Lower leg skin (tissue), 4 donors: ENCODE measurements around the gene FRS2. TPM values are rescaled to one million over a fixed set of nuclear protein-coding genes. Genes with fewer than 3 reads are reported as not detected.

Source experiments
- DNase-seq, 2 donors: peaks; one replicate each; pipeline ENCODE4 v3.0.0-alpha.2; 2019; ENCODE audit warnings: low spot score in 2 of 2
- H3K4me3 ChIP-seq: fragments of 200-600 bp; sonication (generic); 2 replicates; pipeline ENCODE4 v1.5.1; 2017; ENCODE audit warnings: mild to moderate bottlenecking, low read depth; ENCODE audit not compliant: poor library complexity, severe bottlenecking
- CTCF ChIP-seq, 3 donors: fragments of 450-650 bp; IDR thresholded peaks; one replicate each; pipeline ENCODE4 v1.5.1; 2016; ENCODE audit warnings: antibody characterized with exemption in 3 of 3, mild to moderate bottlenecking in 3 of 3, moderate library complexity in 2 of 3
- POLR2A ChIP-seq, 2 donors: fragments of 450-650 bp; IDR thresholded peaks; one replicate each; pipeline ENCODE4 v1.6.1; 2016 to 2017; ENCODE audit warnings: antibody characterized with exemption in 2 of 2, mild to moderate bottlenecking in 1 of 2, moderate library complexity in 1 of 2
- WGBS, 2 donors: methylation state at CpG; one replicate each; pipeline ENCODE4 v1.1.5; 2018; 5-methylcytosine and 5-hydroxymethylcytosine counted together
- intact Hi-C: fragments of 100-400 bp; cut with DNase I; formaldehyde crosslinking; loops from one replicate; pipeline ENCODE4 v1.15.0; 2023; ENCODE audit warnings: low total_unique reads
- total RNA-seq, 4 donors: library from RNA; depleted of rRNA; stranded (reverse); fragments of >200 nt; gene quantifications; one replicate each; pipeline ENCODE4 v1.1.0, GENCODE V29; 2016

The FRS2 gene
- total RNA-seq, 4 donors from 2014 or later: 33.7 to 64.7 (median 43.5) TPM

- DNase-seq: no peak
- 91 to 100% methylated on average over 1 of the region's 1 CpG for WGBS, 2 donors
- H3K4me3 ChIP-seq: no peak overlapping the region
- intact Hi-C loops: no loop called here
- no peak for TF ChIP-seq CTCF (IDR thresholded peaks at IDR 0.05)
- no peak for TF ChIP-seq POLR2A (IDR thresholded peaks at IDR 0.05)
Measured at GRCh38 chr12:69511016-69511415, 40.8 kb downstream of the FRS2 start.

- WGBS, 2 donors: 81 to 82% methylated on average over 6 of the region's 6 CpGs
- no peak overlapping the region for H3K4me3 ChIP-seq
- no peak for TF ChIP-seq CTCF (IDR thresholded peaks at IDR 0.05)
- intact Hi-C loops: no loop called here
- DNase-seq: no peak
Measured at GRCh38 chr12:69511469-69512267, 41.5 kb downstream of the FRS2 start.

GRCh38 chr12:69512820-69513219, 42.6 kb downstream of the FRS2 start:
- no peak for TF ChIP-seq CTCF (IDR thresholded peaks at IDR 0.05)
- no peak for TF ChIP-seq POLR2A (IDR thresholded peaks at IDR 0.05)
- H3K4me3 ChIP-seq: no peak overlapping the region
- intact Hi-C loops: no loop called here
- WGBS, 2 donors: 69 to 82% methylated on average over 2 of the region's 2 CpGs
- DNase-seq: no peak

GRCh38 chr12:69513297-69513696, 43.1 kb downstream of the FRS2 start:
- H3K4me3 ChIP-seq: no peak overlapping the region
- TF ChIP-seq POLR2A (IDR thresholded peaks at IDR 0.05) (no peak), CTCF (IDR thresholded peaks at IDR 0.05) (no peak)
- intact Hi-C loops: no loop called here
- WGBS, 2 donors: 98 to 100% methylated on average over 1 of the region's 1 CpG
- no peak for DNase-seq

GRCh38 chr12:69514111-69514510, 43.9 kb downstream of the FRS2 start:
- WGBS, 2 donors: 64 to 68% methylated on average over 2 of the region's 2 CpGs
- no peak for TF ChIP-seq CTCF (IDR thresholded peaks at IDR 0.05)
- no peak for TF ChIP-seq POLR2A (IDR thresholded peaks at IDR 0.05)
- intact Hi-C loops: no loop called here
- no peak for DNase-seq
- no peak overlapping the region for H3K4me3 ChIP-seq

- TF ChIP-seq POLR2A (IDR thresholded peaks at IDR 0.05) (no peak), CTCF (IDR thresholded peaks at IDR 0.05) (no peak)
- H3K4me3 ChIP-seq: no peak overlapping the region
- no peak for DNase-seq
- intact Hi-C loops: no loop called here
Measured at GRCh38 chr12:69514845-69515244, 44.7 kb downstream of the FRS2 start.
